Bronchial epithelial cell (primary cell): ENCODE results near the gene MDH2. TPM values are rescaled to one million over a fixed set of nuclear protein-coding genes. Genes with fewer than 3 reads are reported as not detected.
"Not testable (repeated sequence)": the region's sequence is repeated elsewhere in the genome, so short reads cannot be mapped to it uniquely, and the experiment has no call there.

Experiments used
- DNase-seq: peaks from one replicate; pipeline ENCODE4 v3.0.0-alpha.2; 2010; ENCODE audit warnings: low read depth
- FAIRE-seq: peaks from 2 replicates; lab custom pipeline; 2011; peaks lifted over from hg19 to GRCh38; lab: Jason Lieb, UNC
- H3K27me3 ChIP-seq: 2 replicates; pipeline ENCODE4 v1.5.1; 2011; ENCODE audit warnings: low read length; ENCODE audit not compliant: control insufficient read depth, insufficient read depth
- H3K36me3 ChIP-seq: 2 replicates; pipeline ENCODE4 v1.5.1; 2011; ENCODE audit warnings: low read length; ENCODE audit not compliant: control insufficient read depth, insufficient read depth
- H3K4me3 ChIP-seq: 2 replicates; pipeline ENCODE4 v1.5.1; 2011; ENCODE audit warnings: mild to moderate bottlenecking, low read depth, low read length, control low read depth
- CTCF ChIP-seq: IDR thresholded peaks from 2 replicates; pipeline ENCODE4 v1.5.1; 2011; ENCODE audit warnings: mild to moderate bottlenecking, moderate library complexity, low read length, control low read depth, inconsistent platforms; ENCODE audit not compliant: insufficient read depth, severe bottlenecking
- total RNA-seq: library from RNA; depleted of rRNA; stranded (reverse); fragments of >200 nt; gene quantifications from 2 replicates; pipeline ENCODE4 v1.2.1, GENCODE V29; 2014

The MDH2 gene
- total RNA-seq, 1 donor from 2014 or later, result 45.0 TPM

GRCh38 chr7:76108540-76109233 lies 60.8 kb downstream of the MDH2 start:
- Histone ChIP-seq H3K27me3 (no peaks in the 10 kb centered on the region), H3K36me3 (no peaks in the 10 kb centered on the region), H3K4me3 (peak overlapping the region; percentile 6)
- FAIRE-seq (no peak), DNase-seq (peak; percentile 70)
- no peak for TF ChIP-seq CTCF

GRCh38 chr7:76113042-76113630 lies 65.2 kb downstream of the MDH2 start:
- H3K36me3 ChIP-seq, FAIRE-seq, H3K27me3 ChIP-seq, H3K4me3 ChIP-seq, DNase-seq: not testable (repeated sequence)

- H3K36me3 ChIP-seq, DNase-seq, H3K27me3 ChIP-seq, FAIRE-seq, H3K4me3 ChIP-seq: not testable (repeated sequence)
These were observed 66.8 kb downstream of the MDH2 start for GRCh38 chr7:76114742-76115141.

Other genes with a start within 250 kb of the MDH2 start
- gene CCL24, start 234.3 kb upstream of the MDH2 start, total RNA-seq, result not detected in 2 replicates
- gene RHBDD2, start 169.1 kb upstream of the MDH2 start, total RNA-seq, result 10.8 and 17.4 TPM in 2 replicates
- 75.0 and 179 TPM in 2 replicates for gene POR, start 133.0 kb upstream of the MDH2 start, total RNA-seq
- gene TMEM120A, start 53.5 kb upstream of the MDH2 start, total RNA-seq, result 21.6 and 34.7 TPM in 2 replicates
- 47.7 and 68.9 TPM in 2 replicates for gene STYXL1, start 106 bp upstream of the MDH2 start, total RNA-seq
- 0.26 and 0.51 TPM in 2 replicates for gene SRRM3, start 153.8 kb downstream of the MDH2 start, total RNA-seq